ENCODE data around the gene AKAP6. TPM values are rescaled to one million over a fixed set of nuclear protein-coding genes. Genes with fewer than 3 reads are reported as not detected.
"Not testable (repeated sequence)": the region's sequence is repeated elsewhere in the genome, so short reads cannot be mapped to it uniquely, and the experiment has no call there.

Gene AKAP6
- total RNA-seq, 1 donor from 2014 or later = 158 TPM

- DNase-seq = no peak
These were observed 432.4 kb downstream of the AKAP6 start for GRCh38 chr14:32761381-32761968.

- DNase-seq = no peak
These were observed 433.8 kb downstream of the AKAP6 start for GRCh38 chr14:32762886-32763285.

- no peak for DNase-seq
These were observed 434.6 kb downstream of the AKAP6 start for GRCh38 chr14:32763673-32764072.

GRCh38 chr14:32764131-32764530 lies 435.0 kb downstream of the AKAP6 start:
- DNase-seq = no peak

- DNase-seq = no peak
These were observed 441.3 kb downstream of the AKAP6 start for GRCh38 chr14:32770422-32770821.

GRCh38 chr14:32774214-32774613 lies 445.1 kb downstream of the AKAP6 start:
- no peak for DNase-seq

- DNase-seq = no peak
These were observed 450.7 kb downstream of the AKAP6 start for GRCh38 chr14:32779840-32780239.

- no peak for DNase-seq
These were observed 455.3 kb downstream of the AKAP6 start for GRCh38 chr14:32784405-32784804.

- DNase-seq = no peak
These were observed 456.5 kb downstream of the AKAP6 start for GRCh38 chr14:32785585-32785984.

- DNase-seq = no peak
These were observed 457.8 kb downstream of the AKAP6 start for GRCh38 chr14:32786886-32787285.

- not testable (repeated sequence) for DNase-seq
These were observed 463.9 kb downstream of the AKAP6 start for GRCh38 chr14:32793033-32793432.

GRCh38 chr14:32800320-32800719 lies 471.2 kb downstream of the AKAP6 start:
- no peak for DNase-seq

GRCh38 chr14:32802295-32802694 lies 473.2 kb downstream of the AKAP6 start:
- DNase-seq = no peak

- DNase-seq = no peak
These were observed 476.9 kb downstream of the AKAP6 start for GRCh38 chr14:32805979-32806378.

GRCh38 chr14:32808644-32809043 lies 479.5 kb downstream of the AKAP6 start:
- DNase-seq = no peak

GRCh38 chr14:32809255-32809654 lies 480.2 kb downstream of the AKAP6 start:
- no peak for DNase-seq

GRCh38 chr14:32813401-32813800 lies 484.3 kb downstream of the AKAP6 start:
- no peak for DNase-seq

GRCh38 chr14:32814721-32815120 lies 485.6 kb downstream of the AKAP6 start:
- no peak for DNase-seq

GRCh38 chr14:32816588-32816987 lies 487.5 kb downstream of the AKAP6 start:
- no peak for DNase-seq

GRCh38 chr14:32817780-32818179 lies 488.7 kb downstream of the AKAP6 start:
- DNase-seq = no peak

GRCh38 chr14:32818581-32818980 lies 489.5 kb downstream of the AKAP6 start:
- no peak for DNase-seq

GRCh38 chr14:32820181-32820580 lies 491.1 kb downstream of the AKAP6 start:
- no peak for DNase-seq

- no peak for DNase-seq
These were observed 491.6 kb downstream of the AKAP6 start for GRCh38 chr14:32820682-32821081.

GRCh38 chr14:32821964-32822653 lies 493.0 kb downstream of the AKAP6 start:
- no peak for DNase-seq

All from occipital lobe (tissue), 2 donors.